ENCODE data around the gene COPE.
"Not testable (repeated sequence)": the region's sequence is repeated elsewhere in the genome, so short reads cannot be mapped to it uniquely, and the experiment has no call there.

Gene COPE

DNA sequence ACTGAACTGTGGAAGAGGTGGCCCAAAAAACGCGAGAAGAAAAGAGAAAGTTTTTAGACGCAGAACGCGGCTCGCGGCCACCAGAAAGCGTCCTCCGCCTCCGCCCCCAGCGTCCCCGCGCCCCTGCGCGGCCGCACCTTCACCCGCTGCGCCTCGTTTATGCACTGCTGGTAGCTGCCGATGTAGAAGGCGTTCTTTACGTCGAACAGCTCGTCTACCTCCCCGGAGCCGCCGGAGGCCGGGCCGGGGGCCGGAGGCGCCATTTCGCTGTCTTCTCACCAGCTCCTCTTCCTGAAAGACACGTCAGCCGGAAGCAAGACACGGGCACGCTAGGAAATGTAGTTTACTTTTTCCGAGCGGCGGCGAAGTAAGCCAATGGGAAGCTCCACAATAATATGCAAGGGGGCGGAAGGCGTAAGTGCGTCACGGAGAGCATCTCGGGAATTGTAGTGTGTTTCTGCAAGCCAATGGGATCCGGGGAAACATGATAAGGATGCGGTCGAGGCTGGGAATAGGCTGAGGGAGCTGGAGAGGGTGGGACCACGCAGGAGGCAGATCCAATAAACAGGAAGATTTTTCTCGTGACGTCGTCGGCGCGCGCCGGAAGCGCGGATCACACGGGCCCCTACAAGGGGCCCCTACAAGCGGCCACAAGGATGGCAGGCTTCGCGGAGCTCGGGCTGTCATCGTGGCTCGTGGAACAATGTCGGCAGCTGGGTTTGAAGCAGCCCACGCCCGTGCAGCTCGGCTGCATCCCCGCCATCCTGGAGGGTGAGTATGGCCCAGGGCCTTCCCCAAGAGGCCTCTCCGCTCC lies at the start of gene COPE, which contains the start of gene DDX49:
Gene COPE, minus strand, starts transcription at position 302 of the 814 bp plus-strand sequence. Its CDS starts 39 bp downstream, at position 263.
Gene DDX49, plus strand, starts transcription at position 630 of the 814 bp plus-strand sequence. Its CDS starts 27 bp downstream, at position 657.
- Mint-ChIP-seq H3K27me3 (no peaks in the 10 kb centered on the region), H3K9me3 (no peaks in the 10 kb centered on the region), H3K36me3 (ENCODE audit: low read depth) (peaks cover 29% of the 10 kb centered on the region), H3K4me3 (peak within 1 kb of the TSS; percentile 99), H3K4me1 (ENCODE audit: low read depth) (peaks cover 56% of the 10 kb centered on the region), H3K27ac (peak within 1 kb of the TSS; percentile 96)

DNA sequence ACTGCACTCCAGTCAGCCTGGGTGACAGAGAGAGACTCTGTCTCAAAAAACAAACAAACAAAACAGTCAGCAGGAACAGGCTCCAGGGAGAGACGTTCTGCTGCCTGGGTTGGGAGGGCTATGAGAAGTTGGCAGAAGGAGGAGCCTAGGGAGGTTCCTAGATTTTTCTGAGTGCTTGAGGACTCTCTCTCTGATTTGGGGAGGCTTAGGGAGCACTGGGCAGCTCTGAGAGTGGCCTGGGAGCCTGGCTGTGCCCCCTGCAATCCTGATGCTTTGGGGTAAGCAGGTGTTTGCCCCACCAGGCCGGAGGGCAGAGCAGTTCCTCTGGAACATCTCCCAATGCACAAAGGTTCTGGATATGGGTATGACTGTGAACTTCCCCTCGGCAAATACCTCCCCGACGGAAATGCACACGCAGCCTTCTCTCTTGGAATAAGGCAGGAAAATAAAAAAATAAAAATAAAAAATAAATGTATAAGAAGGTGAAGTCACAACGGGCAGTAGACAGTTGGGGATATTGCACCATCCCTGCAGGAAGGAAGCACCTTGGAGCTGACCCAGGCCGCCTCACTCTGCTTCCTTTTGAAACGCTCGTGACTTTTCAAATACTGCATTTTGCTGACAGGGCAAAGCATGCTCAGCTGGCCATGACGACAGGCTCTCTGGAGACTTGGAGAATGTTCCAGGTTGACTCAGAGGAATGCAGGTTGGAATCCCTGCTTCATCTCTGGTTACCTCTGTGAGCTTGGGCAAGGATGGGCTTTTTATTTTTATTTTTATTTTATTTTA lies 48.4 kb upstream of the COPE start:
- H3K4me3 Mint-ChIP-seq = no peak overlapping the region
- H3K27me3 Mint-ChIP-seq = peaks cover 4% of the 10 kb centered on the region
- H3K4me1 Mint-ChIP-seq (ENCODE audit: low read depth) = peaks cover 4% of the 10 kb centered on the region
- no peak overlapping the region for H3K27ac Mint-ChIP-seq
- H3K9me3 Mint-ChIP-seq = no peaks in the 10 kb centered on the region
- H3K36me3 Mint-ChIP-seq (ENCODE audit: low read depth) = no peaks in the 10 kb centered on the region

DNA sequence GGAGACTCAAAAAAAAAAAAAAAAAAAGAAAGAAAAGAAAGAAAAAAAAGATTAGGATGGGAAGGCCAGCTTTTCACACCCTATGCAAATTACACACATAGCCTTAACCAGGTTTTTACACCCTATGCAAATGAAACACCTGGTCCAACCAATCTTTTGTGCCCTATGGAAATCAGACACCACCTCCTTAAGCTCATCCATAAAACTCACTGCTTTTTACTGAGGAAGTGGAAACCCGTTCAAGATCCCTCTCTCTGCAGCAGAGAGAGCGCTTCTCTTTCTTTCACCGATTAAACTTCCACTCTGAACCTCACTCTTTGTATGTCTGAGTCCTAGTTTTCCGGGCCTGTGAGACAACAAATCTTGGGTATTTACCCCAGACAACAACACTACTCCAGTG lies 47.1 kb upstream of the COPE start:
- no peaks in the 10 kb centered on the region for H3K36me3 Mint-ChIP-seq (ENCODE audit: low read depth)
- H3K27me3 Mint-ChIP-seq = peaks cover 12% of the 10 kb centered on the region
- no peak overlapping the region for H3K4me3 Mint-ChIP-seq
- no peak overlapping the region for H3K27ac Mint-ChIP-seq
- H3K9me3 Mint-ChIP-seq = no peaks in the 10 kb centered on the region
- peaks cover 15% of the 10 kb centered on the region for H3K4me1 Mint-ChIP-seq (ENCODE audit: low read depth)

DNA sequence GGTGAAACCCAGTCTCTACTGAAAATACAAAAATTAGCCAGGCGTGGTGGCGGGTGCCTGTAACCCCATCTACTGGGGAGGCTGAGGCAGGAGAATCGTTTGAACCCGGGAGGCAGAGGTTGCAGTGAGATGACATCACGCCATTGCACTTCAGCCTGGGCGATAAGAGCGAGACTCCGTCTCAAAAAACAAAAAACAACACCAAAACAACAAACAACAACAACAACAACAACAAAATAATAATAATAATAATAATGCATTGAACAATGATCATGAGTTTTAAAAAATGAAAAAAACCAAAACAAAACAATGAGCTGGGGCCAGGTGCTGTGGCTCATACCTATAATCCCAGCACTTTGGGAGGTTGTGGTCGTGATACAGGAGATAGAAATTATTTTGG lies 44.9 kb upstream of the COPE start:
- no peaks in the 10 kb centered on the region for H3K36me3 Mint-ChIP-seq (ENCODE audit: low read depth)

DNA sequence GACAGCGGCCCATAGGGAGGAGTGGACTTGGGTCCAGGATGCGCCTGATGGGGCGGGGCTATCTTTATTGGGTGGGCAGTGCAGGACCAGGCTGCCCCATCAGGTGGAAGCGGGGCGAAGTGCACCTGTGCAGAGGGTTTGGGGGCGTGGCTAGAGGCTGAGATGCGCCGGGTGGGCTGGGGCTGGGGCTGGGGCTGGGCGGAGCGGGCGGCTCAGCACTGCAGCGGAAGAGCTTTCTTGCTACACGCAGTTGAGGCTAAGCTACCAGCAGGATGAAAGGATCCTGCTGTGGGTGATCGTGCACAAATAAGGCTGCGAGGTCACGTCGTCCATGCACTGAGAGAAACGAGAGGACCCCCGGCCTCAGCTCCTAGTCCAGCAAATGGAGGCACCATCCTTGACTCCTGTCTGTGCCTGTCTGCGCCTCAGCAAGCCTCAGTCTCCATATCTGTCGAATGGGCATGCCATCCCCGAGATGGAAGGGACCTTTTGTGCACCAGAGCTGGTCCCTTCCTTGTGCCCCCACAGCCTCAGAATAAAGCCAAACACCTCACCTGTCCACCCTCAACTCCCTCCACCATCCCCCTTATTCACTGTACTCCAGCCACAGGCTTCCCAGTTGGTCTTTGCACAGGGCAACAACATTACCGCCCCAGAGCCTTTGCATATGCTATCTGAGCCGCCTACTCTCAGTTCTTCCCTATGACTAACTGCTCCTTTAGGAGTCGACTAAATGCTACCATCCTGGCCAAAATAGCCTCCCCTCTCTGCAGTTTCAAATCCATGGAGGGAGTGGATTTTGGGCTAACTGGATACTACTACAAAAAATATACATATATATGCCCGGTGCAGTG lies 42.8 kb upstream of the COPE start:
- H3K9me3 Mint-ChIP-seq = no peaks in the 10 kb centered on the region
- peaks cover 11% of the 10 kb centered on the region for H3K27me3 Mint-ChIP-seq
- H3K27ac Mint-ChIP-seq = no peak overlapping the region
- H3K4me1 Mint-ChIP-seq (ENCODE audit: low read depth) = peaks cover 13% of the 10 kb centered on the region
- no peaks in the 10 kb centered on the region for H3K36me3 Mint-ChIP-seq (ENCODE audit: low read depth)
- no peak overlapping the region for H3K4me3 Mint-ChIP-seq

More for the DNA sequence above, 44.9 kb upstream of the COPE start:
- H3K9me3 Mint-ChIP-seq = no peaks in the 10 kb centered on the region
- no peak overlapping the region for H3K27ac Mint-ChIP-seq
- peaks cover 14% of the 10 kb centered on the region for H3K4me1 Mint-ChIP-seq (ENCODE audit: low read depth)
- H3K27me3 Mint-ChIP-seq = peaks cover 15% of the 10 kb centered on the region
- no peak overlapping the region for H3K4me3 Mint-ChIP-seq

DNA sequence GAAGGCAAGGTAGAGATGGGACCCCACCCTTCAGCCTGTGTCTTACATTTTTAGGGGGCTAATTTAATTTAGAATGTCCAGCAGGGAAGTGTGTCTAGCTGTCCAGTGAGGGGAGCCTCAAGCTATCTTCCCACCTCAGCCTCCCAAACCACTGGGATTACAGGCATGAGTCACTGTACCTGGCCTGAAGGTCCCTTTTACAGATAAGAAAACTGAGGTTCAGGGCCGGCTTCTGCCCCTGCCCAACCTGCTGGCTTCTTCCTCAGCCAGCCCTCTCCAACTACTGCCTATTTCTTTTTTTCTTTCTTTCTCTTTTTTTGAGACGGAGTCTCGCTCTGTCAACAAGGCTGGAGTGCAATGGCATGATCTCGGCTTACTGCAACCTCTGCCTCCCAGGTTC lies 41.2 kb upstream of the COPE start:
- H3K27ac Mint-ChIP-seq = no peak overlapping the region
- no peak overlapping the region for H3K4me3 Mint-ChIP-seq
- H3K9me3 Mint-ChIP-seq = no peaks in the 10 kb centered on the region
- H3K4me1 Mint-ChIP-seq (ENCODE audit: low read depth) = peaks cover 13% of the 10 kb centered on the region
- peaks cover 11% of the 10 kb centered on the region for H3K27me3 Mint-ChIP-seq
- H3K36me3 Mint-ChIP-seq (ENCODE audit: low read depth) = no peaks in the 10 kb centered on the region

DNA sequence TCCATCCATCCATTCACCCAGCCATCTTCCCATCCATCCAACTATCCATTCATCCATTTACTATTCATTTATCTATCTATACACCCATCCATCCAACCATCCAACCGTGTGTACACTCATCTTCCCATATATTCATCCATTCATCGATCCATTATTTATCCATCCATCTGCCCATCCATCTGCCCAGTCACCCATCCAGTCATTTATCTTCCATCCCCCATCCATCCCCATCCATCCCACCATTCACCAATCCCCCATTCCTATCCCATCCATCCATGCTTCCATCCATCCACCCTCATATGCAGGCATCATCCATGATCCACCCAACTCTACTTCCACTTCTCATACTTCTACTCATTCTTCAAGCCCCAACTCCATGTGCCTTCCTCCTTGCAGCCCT lies 35.9 kb upstream of the COPE start:
- H3K4me3 Mint-ChIP-seq = no peak overlapping the region
- no peak overlapping the region for H3K27ac Mint-ChIP-seq
- H3K36me3 Mint-ChIP-seq (ENCODE audit: low read depth) = no peaks in the 10 kb centered on the region
- H3K27me3 Mint-ChIP-seq = peaks cover 4% of the 10 kb centered on the region
- no peaks in the 10 kb centered on the region for H3K4me1 Mint-ChIP-seq (ENCODE audit: low read depth)
- peaks cover 5% of the 10 kb centered on the region for H3K9me3 Mint-ChIP-seq

DNA sequence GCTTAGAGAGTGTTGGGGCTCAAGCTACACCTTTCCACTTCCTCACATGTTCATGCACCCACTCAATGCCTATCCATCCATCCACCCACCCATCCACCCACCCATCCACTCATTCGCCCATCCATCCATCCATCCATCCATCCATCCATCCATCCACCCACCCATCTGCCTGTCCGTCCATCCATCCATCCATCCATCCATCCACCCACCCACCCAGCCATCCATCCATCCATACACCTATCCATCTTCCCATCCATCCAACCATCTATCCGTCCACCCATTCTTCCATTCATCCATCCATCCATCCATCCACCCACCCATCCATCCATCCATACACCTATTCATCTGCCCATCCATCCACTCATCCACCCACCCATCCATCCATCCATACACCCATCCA lies 34.9 kb upstream of the COPE start:
- Mint-ChIP-seq H3K4me1 (ENCODE audit: low read depth) (no peaks in the 10 kb centered on the region), H3K36me3 (ENCODE audit: low read depth) (no peaks in the 10 kb centered on the region), H3K27me3 (peaks cover 4% of the 10 kb centered on the region), H3K27ac (no peak overlapping the region), H3K9me3 (peaks cover 5% of the 10 kb centered on the region), H3K4me3 (no peak overlapping the region)

DNA sequence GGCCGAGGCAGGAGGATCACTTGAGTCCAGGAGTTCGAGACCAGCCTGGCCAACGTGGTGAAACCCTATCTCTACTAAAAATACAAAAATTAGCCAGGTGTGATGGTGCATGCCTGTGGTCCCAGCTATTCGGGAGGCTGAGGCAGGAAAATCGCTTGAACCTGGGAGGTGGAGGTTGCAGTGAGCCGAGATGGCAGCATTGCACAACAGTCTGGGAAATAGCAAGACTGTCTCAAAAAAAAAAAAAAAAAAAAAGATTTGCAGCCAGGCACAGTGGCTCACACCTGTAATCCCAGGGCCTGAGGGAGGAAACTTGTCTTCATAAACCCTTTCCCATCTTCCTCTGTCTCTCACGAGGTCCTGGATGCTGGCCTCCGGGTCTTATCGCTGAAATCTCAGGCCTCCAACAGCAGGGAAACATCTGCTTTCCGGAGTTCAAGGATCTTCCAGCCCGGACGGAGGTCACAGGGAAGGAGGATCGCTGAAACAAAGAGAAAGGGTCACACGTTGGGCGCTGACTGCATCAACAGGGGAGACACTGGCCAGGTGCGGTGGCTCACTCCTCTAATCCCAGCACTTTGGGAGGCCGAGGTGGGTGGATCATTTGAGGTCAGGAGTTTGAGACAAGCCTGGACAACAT lies 33.3 kb upstream of the COPE start:
- not testable (repeated sequence) for H3K27me3 Mint-ChIP-seq; H3K9me3 Mint-ChIP-seq; H3K27ac Mint-ChIP-seq; H3K4me3 Mint-ChIP-seq; H3K36me3 Mint-ChIP-seq (ENCODE audit: low read depth); H3K4me1 Mint-ChIP-seq (ENCODE audit: low read depth)

DNA sequence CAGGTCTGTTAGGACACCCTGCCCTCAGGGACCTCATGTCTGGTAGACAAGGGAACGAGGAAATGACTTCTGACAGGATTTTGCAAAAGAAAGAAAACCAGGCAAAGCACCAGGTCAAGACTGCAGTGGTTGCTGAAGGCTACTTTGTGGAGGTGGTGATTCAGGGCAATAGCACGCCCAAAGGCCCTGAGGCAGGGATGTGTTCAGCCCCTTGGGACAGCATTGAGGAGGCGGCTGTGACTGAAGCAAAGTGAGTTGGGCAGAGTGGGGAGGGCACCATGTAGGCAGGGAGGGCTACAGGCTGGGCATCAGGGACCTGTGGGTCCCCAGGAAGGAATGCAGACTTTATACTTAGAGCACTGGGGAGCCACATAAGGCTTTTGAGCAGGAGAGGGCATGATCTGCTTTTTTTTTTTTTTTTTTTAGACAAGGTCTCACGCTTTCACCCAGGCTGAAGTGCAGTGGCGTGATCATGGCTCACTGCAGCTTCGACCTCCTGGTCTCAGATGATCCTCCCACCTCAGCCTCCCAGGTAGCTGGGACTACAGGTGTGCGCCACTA lies 32.6 kb upstream of the COPE start:
- H3K4me1 Mint-ChIP-seq (ENCODE audit: low read depth) = no peaks in the 10 kb centered on the region
- H3K4me3 Mint-ChIP-seq = no peak overlapping the region
- H3K9me3 Mint-ChIP-seq = peaks cover 5% of the 10 kb centered on the region
- peaks cover 4% of the 10 kb centered on the region for H3K27me3 Mint-ChIP-seq
- no peaks in the 10 kb centered on the region for H3K36me3 Mint-ChIP-seq (ENCODE audit: low read depth)
- H3K27ac Mint-ChIP-seq = no peak overlapping the region

DNA sequence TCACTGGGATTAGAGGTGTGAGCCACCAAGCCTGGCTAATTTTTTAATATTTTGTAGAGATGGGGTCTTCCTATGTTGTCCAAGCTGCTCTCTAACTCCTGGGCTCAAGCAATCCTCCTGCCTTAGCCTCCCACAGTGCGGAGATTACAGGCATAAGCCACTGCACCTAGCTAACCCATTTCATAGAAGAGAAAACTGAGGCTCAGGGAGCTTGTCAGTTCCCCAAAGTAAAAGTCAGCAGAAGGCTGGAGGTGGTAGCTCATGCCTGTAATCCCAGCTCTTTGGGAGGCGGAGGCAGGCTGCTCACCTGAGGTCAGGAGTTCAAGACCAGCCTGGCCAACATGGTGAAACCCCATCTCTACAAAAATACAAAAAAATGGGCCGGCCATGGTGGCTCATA lies 30.7 kb upstream of the COPE start:
- Mint-ChIP-seq H3K9me3 (peaks cover 1% of the 10 kb centered on the region), H3K27me3 (peaks cover 7% of the 10 kb centered on the region), H3K4me3 (no peak overlapping the region), H3K4me1 (ENCODE audit: low read depth) (no peaks in the 10 kb centered on the region), H3K36me3 (ENCODE audit: low read depth) (no peaks in the 10 kb centered on the region), H3K27ac (no peak overlapping the region)

DNA sequence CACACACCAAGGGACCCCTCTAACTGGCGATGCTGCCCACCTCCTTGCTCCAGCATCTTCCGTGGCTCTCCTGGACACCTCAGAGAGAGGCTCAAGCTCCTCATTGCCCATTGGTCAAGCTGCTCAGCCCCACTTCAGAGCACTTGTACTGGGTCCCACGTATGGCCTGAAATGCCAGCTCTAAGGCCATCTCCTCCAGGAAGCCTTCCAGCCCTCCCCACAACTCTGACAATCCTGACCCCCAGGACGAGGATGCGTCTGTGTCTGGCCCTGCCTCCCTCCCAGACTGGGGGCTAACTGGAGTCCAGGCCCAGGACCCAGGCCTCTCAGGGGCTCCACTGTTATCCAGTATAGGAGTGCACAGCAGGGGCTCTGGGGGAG lies 29.8 kb upstream of the COPE start:
- Mint-ChIP-seq H3K4me1 (ENCODE audit: low read depth) (no peaks in the 10 kb centered on the region), H3K4me3 (no peak overlapping the region), H3K36me3 (ENCODE audit: low read depth) (no peaks in the 10 kb centered on the region), H3K9me3 (no peaks in the 10 kb centered on the region), H3K27ac (no peak overlapping the region), H3K27me3 (peaks cover 7% of the 10 kb centered on the region)

DNA sequence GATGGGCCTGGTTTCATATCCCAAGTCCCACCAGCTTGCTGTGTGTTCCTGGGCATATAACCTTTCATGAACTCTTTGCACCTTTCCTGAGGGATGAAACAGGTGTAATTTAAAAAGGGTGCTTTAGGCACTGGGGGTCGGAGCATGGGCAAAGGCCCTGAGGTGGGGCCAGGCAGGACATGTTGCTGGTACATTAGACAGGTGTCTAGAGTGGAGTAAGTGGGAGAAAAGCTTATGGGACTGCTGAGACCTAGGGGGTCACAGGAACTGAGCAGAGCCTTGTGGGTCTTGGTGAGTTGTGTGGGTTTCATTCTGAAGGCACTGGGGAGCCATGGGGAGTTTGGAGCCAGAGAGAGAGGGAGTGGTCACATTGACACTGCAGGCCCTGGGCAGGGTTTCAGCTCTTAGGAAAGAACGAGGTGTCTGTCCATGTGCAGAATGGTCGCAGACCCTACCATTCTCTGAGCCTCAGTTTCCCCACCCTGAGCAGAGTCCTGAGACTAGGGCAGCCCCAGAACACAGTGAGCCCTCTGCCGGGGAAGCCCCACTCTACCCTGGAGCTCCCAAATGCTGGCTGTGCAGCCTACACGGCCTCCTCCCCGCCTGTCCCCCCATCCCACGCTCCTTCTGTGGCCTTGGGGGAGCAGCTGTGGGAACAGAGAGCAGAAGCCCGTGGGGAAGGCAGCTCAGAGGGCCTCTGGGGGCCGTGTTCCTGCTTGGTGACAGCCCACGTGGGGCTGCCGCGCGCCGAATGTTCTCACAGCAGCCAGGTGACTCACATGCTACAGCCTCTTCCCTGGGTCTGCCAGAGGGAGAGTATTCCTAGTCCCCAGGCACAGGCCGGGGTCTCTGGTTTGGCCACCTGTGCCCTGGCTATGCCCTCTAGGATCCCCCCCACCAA lies 29.1 kb upstream of the COPE start:
- no peaks in the 10 kb centered on the region for H3K36me3 Mint-ChIP-seq (ENCODE audit: low read depth)
- H3K4me1 Mint-ChIP-seq (ENCODE audit: low read depth) = no peaks in the 10 kb centered on the region
- H3K27me3 Mint-ChIP-seq = peaks cover 7% of the 10 kb centered on the region
- no peaks in the 10 kb centered on the region for H3K9me3 Mint-ChIP-seq
- no peak overlapping the region for H3K27ac Mint-ChIP-seq
- no peak overlapping the region for H3K4me3 Mint-ChIP-seq
